Stimulated activated CD8-positive, alpha-beta memory T cell treated with anti-CD3 and anti-CD28 coated beads, Interleukin-7, amount 100 ng/mL, for 4 hours (primary cell): ENCODE results near the gene PSD2.

ENCODE experiments used
- DNase-seq, 2 donors: peaks; one replicate each; pipeline ENCODE4 v3.0.0-alpha.2; 2020; ENCODE audit warnings: low read depth in 2 of 2

Gene PSD2

DNA sequence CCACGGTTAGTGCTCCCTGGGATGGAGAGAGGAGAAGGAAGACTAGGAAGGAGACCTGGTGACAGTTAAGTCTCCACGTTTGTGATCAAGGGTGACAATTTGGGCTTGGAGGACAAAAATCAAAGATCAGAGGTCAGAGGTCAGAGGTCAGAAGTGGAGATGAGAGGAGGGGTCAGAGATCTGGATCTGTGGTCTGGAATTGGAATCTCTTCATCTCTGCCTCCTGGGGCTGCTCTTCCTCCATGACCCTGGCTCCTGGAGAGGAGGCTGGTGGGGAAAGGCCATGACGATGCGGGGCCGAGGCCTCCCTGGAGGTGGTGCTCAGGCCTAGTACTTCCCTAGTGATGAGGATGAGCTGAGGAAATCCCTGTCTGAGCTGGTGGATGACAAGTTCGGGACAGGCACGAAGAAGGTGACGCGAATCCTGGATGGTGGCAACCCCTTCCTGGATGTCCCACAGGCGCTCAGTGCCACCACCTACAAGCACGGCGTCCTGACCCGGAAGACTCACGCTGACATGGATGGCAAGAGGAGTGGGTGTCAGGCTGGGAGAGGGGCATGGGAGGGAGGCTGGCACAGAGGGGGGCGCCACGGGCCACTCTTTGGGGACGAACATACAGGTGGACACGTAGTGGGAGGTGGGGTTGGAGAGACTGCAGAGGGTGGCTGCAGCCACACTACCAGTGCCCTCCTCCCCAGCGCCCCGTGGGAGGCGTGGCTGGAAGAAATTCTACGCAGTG lies 41.0 kb downstream of the PSD2 start:
- no peak for DNase-seq

DNA sequence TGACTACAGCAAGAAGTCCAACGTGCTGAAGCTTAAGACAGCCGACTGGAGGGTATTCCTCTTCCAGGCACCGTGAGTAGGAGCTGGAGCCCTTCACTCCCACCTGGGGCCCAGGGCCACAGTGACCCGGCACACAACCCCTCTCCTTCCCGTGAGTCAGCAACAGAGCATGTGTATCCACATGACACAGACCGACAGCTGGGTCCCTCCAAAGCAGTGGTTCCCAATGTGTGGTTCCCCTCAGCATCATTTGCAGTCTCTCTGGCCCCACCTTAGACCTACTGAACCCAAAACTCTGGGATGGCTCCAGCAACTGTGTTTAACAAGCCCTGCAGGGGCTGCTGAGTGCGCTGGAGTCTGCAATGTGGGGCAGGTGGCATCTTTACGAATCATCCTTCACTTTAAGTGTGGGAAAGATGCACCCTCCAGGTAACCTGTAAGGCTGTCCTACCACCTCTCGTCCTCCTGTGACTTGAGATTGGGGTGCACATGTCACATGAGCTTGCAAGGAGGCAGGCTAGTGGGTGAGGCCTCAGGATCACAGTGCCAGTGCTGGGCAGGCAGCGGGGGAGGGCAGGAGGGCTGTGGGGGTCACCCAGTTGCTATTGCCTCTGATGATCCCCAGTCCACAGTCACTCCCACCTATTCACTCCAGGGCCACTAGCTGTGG lies 42.2 kb downstream of the PSD2 start:
- DNase-seq = no peak

DNA sequence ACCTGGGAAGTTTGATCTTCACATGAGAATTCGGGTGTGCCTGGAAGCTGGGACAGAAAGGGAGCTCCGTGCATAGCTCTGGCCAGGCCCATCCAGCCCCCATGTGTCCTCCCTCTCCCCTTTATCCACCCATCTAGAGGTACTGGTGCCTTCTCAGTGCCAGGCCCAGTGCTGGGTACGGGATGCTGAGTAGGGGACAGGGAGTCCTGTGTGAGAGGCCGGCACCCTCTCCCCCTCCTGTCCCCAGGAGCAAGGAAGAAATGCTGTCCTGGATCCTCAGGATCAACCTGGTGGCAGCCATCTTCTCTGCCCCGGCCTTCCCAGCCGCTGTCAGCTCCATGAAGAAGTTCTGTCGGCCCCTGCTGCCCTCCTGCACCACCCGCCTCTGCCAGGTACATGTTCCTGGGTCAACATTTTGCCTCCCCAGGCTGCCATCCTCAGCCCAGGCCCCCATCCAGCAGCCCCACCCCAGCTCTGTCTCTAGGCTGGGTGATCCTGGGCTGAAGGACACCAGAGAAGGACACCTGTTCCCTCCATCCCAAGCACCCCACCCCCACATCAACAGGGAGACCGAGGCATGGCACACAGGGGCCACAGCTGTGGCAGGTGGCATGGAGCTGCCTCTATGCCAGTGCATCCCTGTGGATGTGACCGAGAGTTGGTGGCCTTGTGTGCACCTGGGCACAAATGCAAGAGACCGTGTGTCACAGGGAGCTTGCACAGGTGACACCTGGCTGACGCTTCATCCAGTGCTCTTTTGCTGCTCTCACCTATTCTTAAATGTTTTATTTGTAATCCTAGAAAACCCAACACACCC lies 43.0 kb downstream of the PSD2 start:
- no peak for DNase-seq

GRCh38 chr5:139839232-139839815 lies 43.7 kb downstream of the PSD2 start:
- DNase-seq = no peak

GRCh38 chr5:139839918-139840317 lies 44.3 kb downstream of the PSD2 start:
- no peak for DNase-seq

DNA sequence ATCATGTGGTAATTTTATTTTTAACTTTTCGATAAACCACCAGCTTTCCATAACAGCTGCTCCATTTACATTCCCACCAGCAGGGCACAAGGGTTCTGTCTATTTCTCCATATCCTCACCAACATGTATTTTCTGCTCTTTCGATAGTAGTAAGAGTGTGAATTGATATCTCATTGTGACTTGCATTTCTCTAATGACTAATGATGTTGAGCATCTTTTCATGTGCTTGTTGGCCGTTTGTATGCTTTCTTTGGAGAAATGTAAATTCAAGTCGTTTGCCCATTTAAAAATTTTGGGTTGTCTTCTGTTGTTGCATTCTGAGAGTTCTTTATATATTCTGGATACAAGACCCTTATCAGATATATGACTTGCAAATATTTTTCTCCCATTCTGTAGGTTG lies 45.9 kb downstream of the PSD2 start:
- DNase-seq = no peak

- no peak for DNase-seq
Measured at GRCh38 chr5:139842321-139842720, 46.7 kb downstream of the PSD2 start.

DNA sequence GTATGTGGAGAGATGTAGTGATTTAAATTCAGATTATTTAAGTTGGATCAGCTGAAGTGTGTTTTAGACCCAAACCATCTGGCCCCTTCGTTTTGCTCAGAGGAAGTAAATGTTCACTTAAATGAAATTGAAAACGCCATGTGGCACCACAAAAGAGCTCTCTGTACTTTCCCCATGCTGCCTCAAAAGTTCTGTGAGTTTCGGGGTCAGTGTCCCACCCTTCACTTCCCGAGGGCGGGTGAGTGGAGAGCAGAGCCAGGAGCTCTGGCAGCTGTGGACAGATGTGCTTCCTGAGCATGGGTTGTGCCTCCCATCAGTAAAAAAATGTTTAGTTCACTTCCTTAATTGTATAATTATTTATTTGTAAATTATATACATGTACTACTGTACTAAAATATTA lies 48.4 kb downstream of the PSD2 start:
- DNase-seq = no peak

GRCh38 chr5:139844472-139845145 lies 49.0 kb downstream of the PSD2 start:
- DNase-seq = peak; percentile 54 to 62

GRCh38 chr5:139845846-139846681 lies 50.5 kb downstream of the PSD2 start:
- no peak for DNase-seq

- no peak for DNase-seq
Measured at GRCh38 chr5:139847091-139847490, 51.5 kb downstream of the PSD2 start.

GRCh38 chr5:139847790-139848507 lies 52.3 kb downstream of the PSD2 start:
- peak; percentile 42 to 76 for DNase-seq

- DNase-seq = peak; percentile 11 to 32
Measured at GRCh38 chr5:139848508-139849100, 53.0 kb downstream of the PSD2 start.

- no peak for DNase-seq
Measured at GRCh38 chr5:139849501-139849900, 53.9 kb downstream of the PSD2 start.

DNA sequence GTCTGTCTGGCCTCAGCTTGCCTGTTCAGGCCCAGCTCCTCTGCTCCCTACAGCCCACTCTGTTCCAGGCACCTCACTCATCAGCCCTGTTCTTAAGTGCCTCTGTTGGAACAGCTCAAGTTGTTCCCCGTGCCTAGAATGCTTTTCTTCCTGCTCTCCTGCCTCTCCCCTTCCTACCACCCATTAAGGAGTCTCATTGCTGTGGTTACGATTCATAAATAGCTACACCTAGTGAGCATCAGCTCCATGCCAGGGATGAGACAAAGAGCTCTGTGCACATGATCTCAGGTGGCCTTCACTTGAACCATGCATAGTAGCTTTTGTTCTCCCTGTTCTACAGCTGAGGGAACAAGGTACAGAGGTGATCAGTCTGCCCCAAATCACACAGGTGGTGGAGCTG lies 54.3 kb downstream of the PSD2 start:
- DNase-seq = no peak

- DNase-seq = no peak
Measured at GRCh38 chr5:139850423-139851016, 54.9 kb downstream of the PSD2 start.

GRCh38 chr5:139851558-139851957 lies 56.0 kb downstream of the PSD2 start:
- DNase-seq = no peak

DNA sequence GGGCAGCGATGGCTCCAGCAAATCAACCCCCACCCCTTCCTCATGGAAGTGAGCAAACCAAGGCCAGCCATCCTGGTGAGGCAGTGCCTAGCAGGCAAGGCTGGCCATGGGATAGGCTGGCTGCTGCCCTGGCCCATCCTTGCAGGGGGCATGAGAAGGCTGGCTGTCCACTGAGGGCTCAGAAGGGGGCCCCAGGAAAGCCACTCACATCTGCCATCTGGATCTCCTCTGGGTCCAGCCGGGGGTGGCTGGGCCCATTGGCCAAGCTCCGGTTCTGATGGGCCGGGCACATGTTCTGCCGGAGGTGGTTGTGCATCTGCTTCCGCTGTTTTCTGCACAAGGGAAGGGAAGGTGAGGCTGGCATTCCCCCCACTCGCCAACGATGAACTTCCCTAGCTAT lies 57.1 kb downstream of the PSD2 start:
- no peak for DNase-seq

DNA sequence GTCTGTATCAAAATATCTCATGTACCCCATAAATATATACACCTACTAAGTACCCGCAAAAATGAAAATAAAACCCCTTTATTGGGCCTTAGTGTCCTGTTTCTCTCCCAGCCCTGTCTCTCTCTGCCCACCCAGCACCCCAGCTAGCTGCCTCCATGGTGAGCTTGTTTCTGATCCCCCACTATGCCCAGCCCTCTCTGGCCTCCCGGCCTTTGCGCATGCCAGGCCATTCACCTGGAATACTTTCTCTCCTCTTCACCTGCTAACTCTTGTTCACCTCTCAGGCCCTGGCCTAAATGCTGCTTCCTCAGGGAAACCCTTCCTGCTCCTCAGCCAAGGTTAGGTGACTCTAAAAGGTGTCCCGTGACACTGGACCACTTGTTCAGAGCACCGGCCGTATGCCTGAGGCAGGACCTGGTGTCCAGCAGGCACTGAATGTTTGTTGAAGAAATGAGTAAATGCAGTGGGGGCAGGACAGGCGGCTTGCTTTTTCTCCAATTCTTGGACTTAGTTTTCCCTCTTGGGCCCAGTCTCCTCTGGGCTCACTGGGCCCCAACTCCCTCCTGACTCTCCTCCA lies 58.5 kb downstream of the PSD2 start:
- DNase-seq = no peak
